HepG2 (cell line): ENCODE results near the gene PBLD. TPM values are rescaled to one million over a fixed set of nuclear protein-coding genes. Genes with fewer than 3 reads are reported as not detected.

Experiments used
- EZH2 ChIP-seq: conservative IDR thresholded peaks from 2 replicates; pipeline ENCODE4 v1.6.1; 2012; ENCODE audit warnings: mild to moderate bottlenecking, low read depth, low read length, moderate library complexity
- GPN1 ChIP-seq: sonication (generic); formaldehyde crosslinking; IDR thresholded peaks from 2 replicates; pipeline ENCODE4 v1.5.1; 2020; ENCODE audit warnings: missing genetic modification reagents, borderline replicate concordance
- KDM5B ChIP-seq: sonication (generic); formaldehyde crosslinking; IDR thresholded peaks from 2 replicates; pipeline ENCODE4 v1.4.0; 2020; ENCODE audit warnings: missing genetic modification reagents, mild to moderate bottlenecking, borderline replicate concordance
- MATR3 ChIP-seq: sonication (generic); formaldehyde crosslinking; IDR thresholded peaks from 2 replicates; pipeline ENCODE4 v1.4.0; 2020; ENCODE audit warnings: missing genetic modification reagents
- NFKBIZ ChIP-seq: IDR thresholded peaks from 2 replicates; pipeline ENCODE4 v1.6.1; 2018; ENCODE audit warnings: missing genetic modification reagents, missing compliant biosample characterization
- PHF5A ChIP-seq: IDR thresholded peaks from one replicate; pipeline ENCODE4 v1.6.1; 2018; ENCODE audit warnings: low read depth, missing genetic modification reagents; ENCODE audit not compliant: unreplicated experiment
- PLRG1 ChIP-seq: fragments of 450-650 bp; conservative IDR thresholded peaks from 2 replicates; pipeline ENCODE4 v1.6.1; 2016
- SAP130 ChIP-seq: IDR thresholded peaks from 2 replicates; pipeline ENCODE4 v1.6.1; 2016; ENCODE audit warnings: low read depth
- ZNF101 ChIP-seq: sonication (generic); formaldehyde crosslinking; IDR thresholded peaks from 2 replicates; pipeline ENCODE4 v1.4.0; 2020; ENCODE audit warnings: mild to moderate bottlenecking, low read depth, missing genetic modification reagents, borderline replicate concordance
- ZNF143 ChIP-seq: sonication (generic); formaldehyde crosslinking; IDR thresholded peaks from 2 replicates; pipeline ENCODE4 v1.4.0; 2020; ENCODE audit warnings: missing genetic modification reagents
- ZNF333 ChIP-seq: sonication (generic); formaldehyde crosslinking; IDR thresholded peaks from 2 replicates; pipeline ENCODE4 v1.4.0; 2020; ENCODE audit warnings: mild to moderate bottlenecking, missing genetic modification reagents, borderline replicate concordance
- ZNF460 ChIP-seq: sonication (generic); formaldehyde crosslinking; IDR thresholded peaks from 2 replicates; pipeline ENCODE4 v1.5.1; 2020; ENCODE audit warnings: missing genetic modification reagents, mild to moderate bottlenecking, borderline replicate concordance
- ZNF589 ChIP-seq: sonication (generic); formaldehyde crosslinking; conservative IDR thresholded peaks from 2 replicates; pipeline ENCODE4 v1.8.0; 2022; ENCODE audit warnings: mild to moderate bottlenecking, moderate library complexity, missing genetic modification reagents
- ZNF775 ChIP-seq: sonication (generic); formaldehyde crosslinking; IDR thresholded peaks from 2 replicates; pipeline ENCODE4 v1.4.0; 2020; ENCODE audit warnings: missing genetic modification reagents, mild to moderate bottlenecking, moderate library complexity, borderline replicate concordance
- polyA plus RNA-seq, 8 experiments: library from polyadenylated mRNA; depleted of rRNA in 3 of 8; stranded (reverse) in 7 of 8; unstranded in 1 of 8; fragments of >200 nt; fragmentation: Illumina TruSeq in 4 of 8; extraction: Trizol in 4 of 8; gene quantifications; 2 replicates each; pipeline versions ENCODE4 v1.2.1 to v1.2.3, GENCODE V29; 2011 to 2016; ENCODE audit warnings: low read depth in 4 of 8, missing spikeins in 1 of 8, mixed read lengths in 1 of 8; ENCODE audit not compliant: insufficient read depth in 1 of 8
- total RNA-seq, 5 experiments: library from RNA; depleted of rRNA; stranded (reverse); fragments of >200 nt; fragmentation: Illumina TruSeq; extraction: Trizol; gene quantifications; 2 replicates each; pipeline ENCODE4 v1.2.3, GENCODE V29; 2016; ENCODE audit warnings: low read depth in 1 of 5
- TF ChIP-seq, protein P1 (sequence below): sonication (generic); formaldehyde crosslinking; IDR thresholded peaks from 2 replicates; pipeline ENCODE4 v1.5.1; 2020; ENCODE audit warnings: mild to moderate bottlenecking, missing genetic modification reagents, borderline replicate concordance
- TF ChIP-seq, protein P2 (sequence below): fragments of 450-650 bp; IDR thresholded peaks from 2 replicates; pipeline ENCODE4 v1.6.1; 2016
- TF ChIP-seq, protein P3 (sequence below): sonication (generic); formaldehyde crosslinking; IDR thresholded peaks from 2 replicates; pipeline ENCODE4 v1.5.0; 2020; ENCODE audit warnings: mild to moderate bottlenecking, missing genetic modification reagents
- TF ChIP-seq, protein P4 (sequence below): sonication (generic); formaldehyde crosslinking; IDR thresholded peaks from 2 replicates; pipeline ENCODE4 v1.4.0; 2020; ENCODE audit warnings: missing genetic modification reagents
- TF ChIP-seq, protein P5 (sequence below): sonication (generic); formaldehyde crosslinking; conservative IDR thresholded peaks from 2 replicates; pipeline ENCODE4 v1.8.0; 2022; ENCODE audit warnings: low read depth, missing genetic modification reagents

Gene PBLD
- total and polyA plus RNA-seq, 2 of the 13 experiments (the other 11 are each of a cell fraction or from before 2014, with no cell fraction given): 0.42 to 3.1 TPM

DNA sequence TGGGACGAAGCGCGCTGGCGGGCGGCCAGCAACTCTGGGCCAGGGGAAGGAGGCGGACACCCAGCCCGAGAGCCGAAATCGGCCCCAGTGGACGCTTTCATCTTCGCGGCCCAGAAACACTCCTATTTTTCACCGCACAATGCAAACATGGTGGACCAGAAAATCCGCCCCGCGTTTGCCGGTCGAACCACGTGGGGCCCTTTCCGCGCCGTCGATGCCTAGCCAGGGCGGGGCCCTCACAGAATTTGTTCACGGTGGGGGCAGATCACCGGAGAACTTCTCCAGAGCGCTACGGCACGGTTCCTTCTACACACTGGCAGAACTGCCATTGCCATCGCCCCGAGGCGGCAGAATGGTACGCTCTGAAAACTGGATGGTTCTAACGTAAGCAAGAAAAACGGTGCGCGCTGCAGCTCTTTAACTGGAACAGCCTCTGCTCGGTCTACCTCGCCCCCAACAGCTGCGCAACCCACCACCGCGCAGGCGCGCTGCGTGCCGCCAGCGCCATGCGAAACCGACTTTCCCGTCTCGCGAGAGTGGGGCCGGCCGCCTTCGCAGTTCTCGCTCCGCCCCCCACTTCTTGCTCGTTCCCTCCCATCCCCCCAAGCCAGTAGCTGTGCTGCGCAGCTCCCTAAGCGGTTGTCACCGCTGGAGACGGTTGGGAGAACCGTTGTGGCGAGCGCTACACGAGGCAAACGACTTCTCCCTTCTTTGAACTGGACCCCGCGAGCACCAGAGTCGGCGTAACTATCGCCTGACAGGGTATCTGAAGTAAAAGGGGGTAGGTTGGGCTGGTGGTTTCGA is 1.1 kb downstream of the PBLD start, which contains the start of gene HNRNPH3 (continued):
- TF ChIP-seq ZNF333 (no peak; the same call in 1 of the 2 replicates), NFKBIZ (peak; percentile 38; the same call in 1 of the 2 replicates), ZNF143 (CRISPR knock-in tag) (peak; percentile 67; the same call in 1 of the 2 replicates), ZNF589 (CRISPR knock-in tag) (0 out of 2 replicates have a peak, but pooled peaks have one; percentile 83), PHF5A (CRISPR knock-in tag) (no peak), MATR3 (CRISPR knock-in tag) (no peak), SAP130 (CRISPR knock-in tag) (peak; percentile 89), KDM5B (CRISPR knock-in tag) (peak; percentile 93), GPN1 (CRISPR knock-in tag) (no peak; the same call in 1 of the 2 replicates), ZNF101 (no peak), PLRG1 (no peak), ZNF460 (CRISPR knock-in tag) (no peak; the same call in 1 of the 2 replicates), ZNF775 (CRISPR knock-in tag) (no peak), EZH2 (no peak)
- TF ChIP-seq, protein P1, sequence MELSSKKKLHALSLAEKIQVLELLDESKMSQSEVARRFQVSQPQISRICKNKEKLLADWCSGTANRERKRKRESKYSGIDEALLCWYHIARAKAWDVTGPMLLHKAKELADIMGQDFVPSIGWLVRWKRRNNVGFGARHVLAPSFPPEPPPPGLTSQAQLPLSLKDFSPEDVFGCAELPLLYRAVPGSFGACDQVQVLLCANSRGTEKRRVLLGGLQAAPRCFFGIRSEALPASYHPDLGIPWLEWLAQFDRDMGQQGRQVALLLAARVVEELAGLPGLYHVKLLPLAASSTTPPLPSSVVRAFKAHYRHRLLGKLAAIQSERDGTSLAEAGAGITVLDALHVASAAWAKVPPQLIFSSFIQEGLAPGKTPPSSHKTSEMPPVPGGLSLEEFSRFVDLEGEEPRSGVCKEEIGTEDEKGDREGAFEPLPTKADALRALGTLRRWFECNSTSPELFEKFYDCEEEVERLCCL (CRISPR knock-in tag): peak; percentile 31; the same call in 1 of the 2 replicates
- TF ChIP-seq, protein P2, sequence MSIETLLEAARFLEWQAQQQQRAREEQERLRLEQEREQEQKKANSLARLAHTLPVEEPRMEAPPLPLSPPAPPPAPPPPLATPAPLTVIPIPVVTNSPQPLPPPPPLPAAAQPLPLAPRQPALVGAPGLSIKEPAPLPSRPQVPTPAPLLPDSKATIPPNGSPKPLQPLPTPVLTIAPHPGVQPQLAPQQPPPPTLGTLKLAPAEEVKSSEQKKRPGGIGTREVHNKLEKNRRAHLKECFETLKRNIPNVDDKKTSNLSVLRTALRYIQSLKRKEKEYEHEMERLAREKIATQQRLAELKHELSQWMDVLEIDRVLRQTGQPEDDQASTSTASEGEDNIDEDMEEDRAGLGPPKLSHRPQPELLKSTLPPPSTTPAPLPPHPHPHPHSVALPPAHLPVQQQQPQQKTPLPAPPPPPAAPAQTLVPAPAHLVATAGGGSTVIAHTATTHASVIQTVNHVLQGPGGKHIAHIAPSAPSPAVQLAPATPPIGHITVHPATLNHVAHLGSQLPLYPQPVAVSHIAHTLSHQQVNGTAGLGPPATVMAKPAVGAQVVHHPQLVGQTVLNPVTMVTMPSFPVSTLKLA: 0 out of 2 replicates have a peak, but pooled peaks have one; percentile 12
- TF ChIP-seq, protein P3, sequence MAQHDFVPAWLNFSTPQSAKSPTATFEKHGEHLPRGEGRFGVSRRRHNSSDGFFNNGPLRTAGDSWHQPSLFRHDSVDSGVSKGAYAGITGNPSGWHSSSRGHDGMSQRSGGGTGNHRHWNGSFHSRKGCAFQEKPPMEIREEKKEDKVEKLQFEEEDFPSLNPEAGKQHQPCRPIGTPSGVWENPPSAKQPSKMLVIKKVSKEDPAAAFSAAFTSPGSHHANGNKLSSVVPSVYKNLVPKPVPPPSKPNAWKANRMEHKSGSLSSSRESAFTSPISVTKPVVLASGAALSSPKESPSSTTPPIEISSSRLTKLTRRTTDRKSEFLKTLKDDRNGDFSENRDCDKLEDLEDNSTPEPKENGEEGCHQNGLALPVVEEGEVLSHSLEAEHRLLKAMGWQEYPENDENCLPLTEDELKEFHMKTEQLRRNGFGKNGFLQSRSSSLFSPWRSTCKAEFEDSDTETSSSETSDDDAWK (CRISPR knock-in tag): no peak
- TF ChIP-seq, protein P4, sequence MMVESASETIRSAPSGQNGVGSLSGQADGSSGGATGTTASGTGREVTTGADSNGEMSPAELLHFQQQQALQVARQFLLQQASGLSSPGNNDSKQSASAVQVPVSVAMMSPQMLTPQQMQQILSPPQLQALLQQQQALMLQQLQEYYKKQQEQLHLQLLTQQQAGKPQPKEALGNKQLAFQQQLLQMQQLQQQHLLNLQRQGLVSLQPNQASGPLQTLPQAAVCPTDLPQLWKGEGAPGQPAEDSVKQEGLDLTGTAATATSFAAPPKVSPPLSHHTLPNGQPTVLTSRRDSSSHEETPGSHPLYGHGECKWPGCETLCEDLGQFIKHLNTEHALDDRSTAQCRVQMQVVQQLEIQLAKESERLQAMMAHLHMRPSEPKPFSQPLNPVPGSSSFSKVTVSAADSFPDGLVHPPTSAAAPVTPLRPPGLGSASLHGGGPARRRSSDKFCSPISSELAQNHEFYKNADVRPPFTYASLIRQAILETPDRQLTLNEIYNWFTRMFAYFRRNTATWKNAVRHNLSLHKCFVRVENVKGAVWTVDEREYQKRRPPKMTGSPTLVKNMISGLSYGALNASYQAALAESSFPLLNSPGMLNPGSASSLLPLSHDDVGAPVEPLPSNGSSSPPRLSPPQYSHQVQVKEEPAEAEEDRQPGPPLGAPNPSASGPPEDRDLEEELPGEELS (CRISPR knock-in tag): peak; percentile 60
- TF ChIP-seq, protein P5, sequence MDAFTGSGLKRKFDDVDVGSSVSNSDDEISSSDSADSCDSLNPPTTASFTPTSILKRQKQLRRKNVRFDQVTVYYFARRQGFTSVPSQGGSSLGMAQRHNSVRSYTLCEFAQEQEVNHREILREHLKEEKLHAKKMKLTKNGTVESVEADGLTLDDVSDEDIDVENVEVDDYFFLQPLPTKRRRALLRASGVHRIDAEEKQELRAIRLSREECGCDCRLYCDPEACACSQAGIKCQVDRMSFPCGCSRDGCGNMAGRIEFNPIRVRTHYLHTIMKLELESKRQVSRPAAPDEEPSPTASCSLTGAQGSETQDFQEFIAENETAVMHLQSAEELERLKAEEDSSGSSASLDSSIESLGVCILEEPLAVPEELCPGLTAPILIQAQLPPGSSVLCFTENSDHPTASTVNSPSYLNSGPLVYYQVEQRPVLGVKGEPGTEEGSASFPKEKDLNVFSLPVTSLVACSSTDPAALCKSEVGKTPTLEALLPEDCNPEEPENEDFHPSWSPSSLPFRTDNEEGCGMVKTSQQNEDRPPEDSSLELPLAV (CRISPR knock-in tag): no peak; the same call in 1 of the 2 replicates
